Measurements from ENCODE around the gene RBFOX2. TPM values are rescaled to one million over a fixed set of nuclear protein-coding genes. Genes with fewer than 3 reads are reported as not detected.

Gene RBFOX2
- total and polyA plus RNA-seq, 2 experiments from 2014 or later, result 88.8 to 131 TPM

DNA sequence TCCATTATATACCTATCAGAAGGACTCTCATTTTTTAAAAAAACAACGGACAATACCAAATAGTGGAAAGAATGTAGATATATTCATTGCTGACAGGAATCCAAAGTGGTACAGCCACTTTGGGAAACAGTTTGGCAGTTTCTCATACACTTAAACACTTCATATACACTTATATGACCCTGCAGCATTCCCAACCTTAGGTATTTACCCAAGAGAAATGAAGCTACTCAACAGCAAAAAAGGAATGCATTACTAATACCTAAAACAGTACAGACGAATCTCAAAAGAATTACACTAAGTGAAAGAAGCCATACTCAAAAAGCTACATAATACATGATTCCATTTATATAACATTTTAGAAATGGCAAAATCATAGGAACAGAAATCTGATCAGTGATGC lies 51.5 kb downstream of the RBFOX2 start:
- Histone ChIP-seq H3K79me2 (replicated peaks; ENCODE audit: insufficient read depth) (peaks cover 94% of the 10 kb centered on the region), H4K20me1 (replicated peaks; ENCODE audit: insufficient read depth) (peaks cover 9% of the 10 kb centered on the region), H3K27ac (ENCODE audit: low read depth) (no peak overlapping the region), H3F3A (replicated peaks; ENCODE audit: low read depth) (no peaks in the 10 kb centered on the region), H3K4me1 (ENCODE audit: insufficient read depth) (peaks cover 32% of the 10 kb centered on the region), H3K4me2 (no peak overlapping the region), H3K4me3 (no peak overlapping the region), H2AFZ (no peak overlapping the region), H3K27me3 (ENCODE audit: insufficient read depth) (no peaks in the 10 kb centered on the region), H3K9me2 (ENCODE audit: insufficient read depth) (no peaks in the 10 kb centered on the region), H3K36me3 (ENCODE audit: insufficient read depth) (no peaks in the 10 kb centered on the region)
- no peak for DNase-seq (ENCODE audit: low spot score)
- TF ChIP-seq EZH2phosphoT487 (IDR thresholded peaks at IDR 0.05; ENCODE audit: unreplicated experiment), result no peak
- TF ChIP-seq, protein P1, sequence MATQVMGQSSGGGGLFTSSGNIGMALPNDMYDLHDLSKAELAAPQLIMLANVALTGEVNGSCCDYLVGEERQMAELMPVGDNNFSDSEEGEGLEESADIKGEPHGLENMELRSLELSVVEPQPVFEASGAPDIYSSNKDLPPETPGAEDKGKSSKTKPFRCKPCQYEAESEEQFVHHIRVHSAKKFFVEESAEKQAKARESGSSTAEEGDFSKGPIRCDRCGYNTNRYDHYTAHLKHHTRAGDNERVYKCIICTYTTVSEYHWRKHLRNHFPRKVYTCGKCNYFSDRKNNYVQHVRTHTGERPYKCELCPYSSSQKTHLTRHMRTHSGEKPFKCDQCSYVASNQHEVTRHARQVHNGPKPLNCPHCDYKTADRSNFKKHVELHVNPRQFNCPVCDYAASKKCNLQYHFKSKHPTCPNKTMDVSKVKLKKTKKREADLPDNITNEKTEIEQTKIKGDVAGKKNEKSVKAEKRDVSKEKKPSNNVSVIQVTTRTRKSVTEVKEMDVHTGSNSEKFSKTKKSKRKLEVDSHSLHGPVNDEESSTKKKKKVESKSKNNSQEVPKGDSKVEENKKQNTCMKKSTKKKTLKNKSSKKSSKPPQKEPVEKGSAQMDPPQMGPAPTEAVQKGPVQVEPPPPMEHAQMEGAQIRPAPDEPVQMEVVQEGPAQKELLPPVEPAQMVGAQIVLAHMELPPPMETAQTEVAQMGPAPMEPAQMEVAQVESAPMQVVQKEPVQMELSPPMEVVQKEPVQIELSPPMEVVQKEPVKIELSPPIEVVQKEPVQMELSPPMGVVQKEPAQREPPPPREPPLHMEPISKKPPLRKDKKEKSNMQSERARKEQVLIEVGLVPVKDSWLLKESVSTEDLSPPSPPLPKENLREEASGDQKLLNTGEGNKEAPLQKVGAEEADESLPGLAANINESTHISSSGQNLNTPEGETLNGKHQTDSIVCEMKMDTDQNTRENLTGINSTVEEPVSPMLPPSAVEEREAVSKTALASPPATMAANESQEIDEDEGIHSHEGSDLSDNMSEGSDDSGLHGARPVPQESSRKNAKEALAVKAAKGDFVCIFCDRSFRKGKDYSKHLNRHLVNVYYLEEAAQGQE (IDR thresholded peaks at IDR 0.05; ENCODE audit: unreplicated experiment), result no peak
- no peak for TF ChIP-seq POLR2AphosphoS5 (IDR thresholded peaks at IDR 0.05; ENCODE audit: low read depth)
- TF ChIP-seq, protein P2, sequence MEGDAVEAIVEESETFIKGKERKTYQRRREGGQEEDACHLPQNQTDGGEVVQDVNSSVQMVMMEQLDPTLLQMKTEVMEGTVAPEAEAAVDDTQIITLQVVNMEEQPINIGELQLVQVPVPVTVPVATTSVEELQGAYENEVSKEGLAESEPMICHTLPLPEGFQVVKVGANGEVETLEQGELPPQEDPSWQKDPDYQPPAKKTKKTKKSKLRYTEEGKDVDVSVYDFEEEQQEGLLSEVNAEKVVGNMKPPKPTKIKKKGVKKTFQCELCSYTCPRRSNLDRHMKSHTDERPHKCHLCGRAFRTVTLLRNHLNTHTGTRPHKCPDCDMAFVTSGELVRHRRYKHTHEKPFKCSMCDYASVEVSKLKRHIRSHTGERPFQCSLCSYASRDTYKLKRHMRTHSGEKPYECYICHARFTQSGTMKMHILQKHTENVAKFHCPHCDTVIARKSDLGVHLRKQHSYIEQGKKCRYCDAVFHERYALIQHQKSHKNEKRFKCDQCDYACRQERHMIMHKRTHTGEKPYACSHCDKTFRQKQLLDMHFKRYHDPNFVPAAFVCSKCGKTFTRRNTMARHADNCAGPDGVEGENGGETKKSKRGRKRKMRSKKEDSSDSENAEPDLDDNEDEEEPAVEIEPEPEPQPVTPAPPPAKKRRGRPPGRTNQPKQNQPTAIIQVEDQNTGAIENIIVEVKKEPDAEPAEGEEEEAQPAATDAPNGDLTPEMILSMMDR (conservative IDR thresholded peaks at IDR 0.05; ENCODE audit: low read depth in 2 of 2), result no peak
- no peak for TF ChIP-seq CREB1 (CRISPR knock-in tag; IDR thresholded peaks at IDR 0.05; ENCODE audit: low read depth)
- no peak for TF ChIP-seq JUNB (IDR thresholded peaks at IDR 0.05; ENCODE audit: unreplicated experiment)
- TF ChIP-seq NANOG (IDR thresholded peaks at IDR 0.05; ENCODE audit: borderline replicate concordance), result no peak
- TF ChIP-seq ZNF331 (CRISPR knock-in tag; IDR thresholded peaks at IDR 0.05; ENCODE audit: low read depth), result no peak
- TF ChIP-seq EZH2 (IDR thresholded peaks at IDR 0.05; ENCODE audit: low read depth, unreplicated experiment), result no peak
- TF ChIP-seq, protein P3, sequence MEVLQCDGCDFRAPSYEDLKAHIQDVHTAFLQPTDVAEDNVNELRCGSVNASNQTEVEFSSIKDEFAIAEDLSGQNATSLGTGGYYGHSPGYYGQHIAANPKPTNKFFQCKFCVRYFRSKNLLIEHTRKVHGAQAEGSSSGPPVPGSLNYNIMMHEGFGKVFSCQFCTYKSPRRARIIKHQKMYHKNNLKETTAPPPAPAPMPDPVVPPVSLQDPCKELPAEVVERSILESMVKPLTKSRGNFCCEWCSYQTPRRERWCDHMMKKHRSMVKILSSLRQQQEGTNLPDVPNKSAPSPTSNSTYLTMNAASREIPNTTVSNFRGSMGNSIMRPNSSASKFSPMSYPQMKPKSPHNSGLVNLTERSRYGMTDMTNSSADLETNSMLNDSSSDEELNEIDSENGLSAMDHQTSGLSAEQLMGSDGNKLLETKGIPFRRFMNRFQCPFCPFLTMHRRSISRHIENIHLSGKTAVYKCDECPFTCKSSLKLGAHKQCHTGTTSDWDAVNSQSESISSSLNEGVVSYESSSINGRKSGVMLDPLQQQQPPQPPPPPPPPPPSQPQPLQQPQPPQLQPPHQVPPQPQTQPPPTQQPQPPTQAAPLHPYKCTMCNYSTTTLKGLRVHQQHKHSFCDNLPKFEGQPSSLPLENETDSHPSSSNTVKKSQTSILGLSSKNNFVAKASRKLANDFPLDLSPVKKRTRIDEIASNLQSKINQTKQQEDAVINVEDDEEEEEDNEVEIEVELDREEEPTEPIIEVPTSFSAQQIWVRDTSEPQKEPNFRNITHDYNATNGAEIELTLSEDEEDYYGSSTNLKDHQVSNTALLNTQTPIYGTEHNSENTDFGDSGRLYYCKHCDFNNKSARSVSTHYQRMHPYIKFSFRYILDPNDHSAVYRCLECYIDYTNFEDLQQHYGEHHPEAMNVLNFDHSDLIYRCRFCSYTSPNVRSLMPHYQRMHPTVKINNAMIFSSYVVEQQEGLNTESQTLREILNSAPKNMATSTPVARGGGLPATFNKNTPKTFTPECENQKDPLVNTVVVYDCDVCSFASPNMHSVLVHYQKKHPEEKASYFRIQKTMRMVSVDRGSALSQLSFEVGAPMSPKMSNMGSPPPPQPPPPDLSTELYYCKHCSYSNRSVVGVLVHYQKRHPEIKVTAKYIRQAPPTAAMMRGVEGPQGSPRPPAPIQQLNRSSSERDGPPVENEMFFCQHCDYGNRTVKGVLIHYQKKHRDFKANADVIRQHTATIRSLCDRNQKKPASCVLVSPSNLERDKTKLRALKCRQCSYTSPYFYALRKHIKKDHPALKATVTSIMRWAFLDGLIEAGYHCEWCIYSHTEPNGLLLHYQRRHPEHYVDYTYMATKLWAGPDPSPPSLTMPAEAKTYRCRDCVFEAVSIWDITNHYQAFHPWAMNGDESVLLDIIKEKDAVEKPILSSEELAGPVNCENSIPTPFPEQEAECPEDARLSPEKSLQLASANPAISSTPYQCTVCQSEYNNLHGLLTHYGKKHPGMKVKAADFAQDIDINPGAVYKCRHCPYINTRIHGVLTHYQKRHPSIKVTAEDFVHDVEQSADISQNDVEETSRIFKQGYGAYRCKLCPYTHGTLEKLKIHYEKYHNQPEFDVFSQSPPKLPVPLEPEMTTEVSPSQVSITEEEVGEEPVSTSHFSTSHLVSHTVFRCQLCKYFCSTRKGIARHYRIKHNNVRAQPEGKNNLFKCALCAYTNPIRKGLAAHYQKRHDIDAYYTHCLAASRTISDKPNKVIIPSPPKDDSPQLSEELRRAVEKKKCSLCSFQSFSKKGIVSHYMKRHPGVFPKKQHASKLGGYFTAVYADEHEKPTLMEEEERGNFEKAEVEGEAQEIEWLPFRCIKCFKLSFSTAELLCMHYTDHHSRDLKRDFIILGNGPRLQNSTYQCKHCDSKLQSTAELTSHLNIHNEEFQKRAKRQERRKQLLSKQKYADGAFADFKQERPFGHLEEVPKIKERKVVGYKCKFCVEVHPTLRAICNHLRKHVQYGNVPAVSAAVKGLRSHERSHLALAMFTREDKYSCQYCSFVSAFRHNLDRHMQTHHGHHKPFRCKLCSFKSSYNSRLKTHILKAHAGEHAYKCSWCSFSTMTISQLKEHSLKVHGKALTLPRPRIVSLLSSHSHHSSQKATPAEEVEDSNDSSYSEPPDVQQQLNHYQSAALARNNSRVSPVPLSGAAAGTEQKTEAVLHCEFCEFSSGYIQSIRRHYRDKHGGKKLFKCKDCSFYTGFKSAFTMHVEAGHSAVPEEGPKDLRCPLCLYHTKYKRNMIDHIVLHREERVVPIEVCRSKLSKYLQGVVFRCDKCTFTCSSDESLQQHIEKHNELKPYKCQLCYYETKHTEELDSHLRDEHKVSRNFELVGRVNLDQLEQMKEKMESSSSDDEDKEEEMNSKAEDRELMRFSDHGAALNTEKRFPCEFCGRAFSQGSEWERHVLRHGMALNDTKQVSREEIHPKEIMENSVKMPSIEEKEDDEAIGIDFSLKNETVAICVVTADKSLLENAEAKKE (CRISPR knock-in tag; IDR thresholded peaks at IDR 0.05), result no peak
- no peak for TF ChIP-seq ZNF114 (CRISPR knock-in tag; IDR thresholded peaks at IDR 0.05)
- TF ChIP-seq STAT1 (IDR thresholded peaks at IDR 0.05; ENCODE audit: unreplicated experiment), result no peak
- TF ChIP-seq, protein P4, sequence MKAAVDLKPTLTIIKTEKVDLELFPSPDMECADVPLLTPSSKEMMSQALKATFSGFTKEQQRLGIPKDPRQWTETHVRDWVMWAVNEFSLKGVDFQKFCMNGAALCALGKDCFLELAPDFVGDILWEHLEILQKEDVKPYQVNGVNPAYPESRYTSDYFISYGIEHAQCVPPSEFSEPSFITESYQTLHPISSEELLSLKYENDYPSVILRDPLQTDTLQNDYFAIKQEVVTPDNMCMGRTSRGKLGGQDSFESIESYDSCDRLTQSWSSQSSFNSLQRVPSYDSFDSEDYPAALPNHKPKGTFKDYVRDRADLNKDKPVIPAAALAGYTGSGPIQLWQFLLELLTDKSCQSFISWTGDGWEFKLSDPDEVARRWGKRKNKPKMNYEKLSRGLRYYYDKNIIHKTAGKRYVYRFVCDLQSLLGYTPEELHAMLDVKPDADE (IDR thresholded peaks at IDR 0.05), result no peak
- no peak for ATAC-seq
- H3K4me1 Mint-ChIP-seq, result peaks cover 60% of the 10 kb centered on the region
- no peak overlapping the region for H3K27ac Mint-ChIP-seq
- H3K27me3 Mint-ChIP-seq (ENCODE audit: insufficient read depth, low read depth, poor library complexity), result peaks cover 2% of the 10 kb centered on the region
- H3K36me3 Mint-ChIP-seq (ENCODE audit: low read depth), result peaks cover 4% of the 10 kb centered on the region; the same call in 1 of the 3 replicates
- H3K4me3 Mint-ChIP-seq, result no peak overlapping the region
- no peaks in the 10 kb centered on the region for H3K9me3 Mint-ChIP-seq

Data from GM23338 (cell line).